Trophoblast cell (in vitro differentiated cells and primary cell): Measurements from ENCODE around the gene CERS6.

Source experiments
- DNase-seq, 2 donors: peaks; one replicate each; pipeline ENCODE4 v3.0.0-alpha.2; 2016
- H2AFZ ChIP-seq: 2 replicates; pipeline ENCODE4 v1.6.1; 2013; ENCODE audit warnings: low read length, moderate library complexity, mild to moderate bottlenecking; ENCODE audit not compliant: insufficient read depth, poor library complexity
- H2AK5ac ChIP-seq: 2 replicates; pipeline ENCODE4 v1.6.1; 2013; ENCODE audit warnings: mild to moderate bottlenecking, low read length
- H2BK120ac ChIP-seq: 2 replicates; pipeline ENCODE4 v1.6.1; 2013; ENCODE audit warnings: low read length, mild to moderate bottlenecking, moderate library complexity; ENCODE audit not compliant: insufficient read depth, poor library complexity
- H2BK12ac ChIP-seq: 2 replicates; pipeline ENCODE4 v1.6.1; 2013; ENCODE audit warnings: mild to moderate bottlenecking, low read length, moderate library complexity
- H2BK5ac ChIP-seq: 2 replicates; pipeline ENCODE4 v1.6.1; 2013; ENCODE audit warnings: low read length, low read depth, moderate library complexity, mild to moderate bottlenecking; ENCODE audit not compliant: poor library complexity
- H3K14ac ChIP-seq: 2 replicates; pipeline ENCODE4 v1.6.1; 2013; ENCODE audit warnings: mild to moderate bottlenecking, low read length
- H3K18ac ChIP-seq: 2 replicates; pipeline ENCODE4 v1.6.1; 2013; ENCODE audit warnings: mild to moderate bottlenecking, low read length
- H3K23ac ChIP-seq: 2 replicates; pipeline ENCODE4 v1.6.1; 2013; ENCODE audit warnings: low read length
- H3K27ac ChIP-seq: 2 replicates; pipeline ENCODE4 v1.5.1; 2013; ENCODE audit warnings: low read depth, mild to moderate bottlenecking, inconsistent platforms, low read length, moderate library complexity
- H3K27me3 ChIP-seq: 2 replicates; pipeline ENCODE4 v1.6.1; 2013; ENCODE audit warnings: inconsistent platforms, mild to moderate bottlenecking, low read length, moderate library complexity; ENCODE audit not compliant: insufficient read depth
- H3K36me3 ChIP-seq, 2 experiments: 1 replicate in 1 of 2; 2 replicates in 1 of 2; pipeline ENCODE4 v1.6.1; 2013; ENCODE audit warnings: low read length in 2 of 2, mild to moderate bottlenecking in 2 of 2, moderate library complexity in 1 of 2; ENCODE audit not compliant: insufficient read depth in 2 of 2, control insufficient read depth in 1 of 2
- H3K4ac ChIP-seq: 2 replicates; pipeline ENCODE4 v1.6.1; 2013; ENCODE audit warnings: low read depth, mild to moderate bottlenecking, low read length, moderate library complexity
- H3K4me1 ChIP-seq, 2 experiments: 1 replicate in 1 of 2; 2 replicates in 1 of 2; pipeline ENCODE4 v1.6.1; 2013; ENCODE audit warnings: low read length in 2 of 2, mild to moderate bottlenecking in 2 of 2, moderate library complexity in 1 of 2; ENCODE audit not compliant: insufficient read depth in 2 of 2, control insufficient read depth in 1 of 2
- H3K4me2 ChIP-seq: 2 replicates; pipeline ENCODE4 v1.6.1; 2013; ENCODE audit warnings: inconsistent platforms, mild to moderate bottlenecking, low read length, moderate library complexity
- H3K4me3 ChIP-seq: 2 replicates; pipeline ENCODE4 v1.5.1; 2013; ENCODE audit warnings: mild to moderate bottlenecking, low read depth, low read length, inconsistent platforms
- H3K79me1 ChIP-seq: one replicate; pipeline ENCODE4 v1.6.1; 2013; ENCODE audit warnings: low read length
- H3K79me2 ChIP-seq: 2 replicates; pipeline ENCODE4 v1.6.1; 2013; ENCODE audit warnings: low read length, mild to moderate bottlenecking; ENCODE audit not compliant: control insufficient read depth, insufficient read depth, poor library complexity
- H3K9ac ChIP-seq: 2 replicates; pipeline ENCODE4 v1.6.1; 2013; ENCODE audit warnings: mild to moderate bottlenecking, low read length
- H3K9me3 ChIP-seq: 2 replicates; pipeline ENCODE4 v1.6.1; 2013; ENCODE audit warnings: low read depth, mild to moderate bottlenecking, control low read depth, inconsistent platforms, low read length; ENCODE audit not compliant: insufficient read depth
- H4K12ac ChIP-seq: 2 replicates; pipeline ENCODE4 v1.6.1; 2013; ENCODE audit warnings: low read depth, mild to moderate bottlenecking, low read length, moderate library complexity
- H4K8ac ChIP-seq: 2 replicates; pipeline ENCODE4 v1.6.1; 2013; ENCODE audit warnings: low read depth, mild to moderate bottlenecking, low read length, moderate library complexity
- H4K91ac ChIP-seq: one replicate; pipeline ENCODE4 v1.6.1; 2013; ENCODE audit warnings: low read depth, mild to moderate bottlenecking, low read length, moderate library complexity
- WGBS: extraction: QIAGEN DNeasy Blood & Tissue Kit; methylation state at CpG from one replicate; pipeline ENCODE4 v1.1.7; 2013; ENCODE audit warnings: missing lambda C conversion rate; ENCODE audit not compliant: insufficient read length, insufficient coverage; ENCODE audit errors: extremely low coverage; 5-methylcytosine and 5-hydroxymethylcytosine counted together

The CERS6 gene

GRCh38 chr2:168705534-168706470 lies 249.7 kb downstream of the CERS6 start:
- no peak overlapping the region for H3K27ac ChIP-seq
- no CpG with 5 or more reads among the region's 2 CpGs for WGBS

DNA sequence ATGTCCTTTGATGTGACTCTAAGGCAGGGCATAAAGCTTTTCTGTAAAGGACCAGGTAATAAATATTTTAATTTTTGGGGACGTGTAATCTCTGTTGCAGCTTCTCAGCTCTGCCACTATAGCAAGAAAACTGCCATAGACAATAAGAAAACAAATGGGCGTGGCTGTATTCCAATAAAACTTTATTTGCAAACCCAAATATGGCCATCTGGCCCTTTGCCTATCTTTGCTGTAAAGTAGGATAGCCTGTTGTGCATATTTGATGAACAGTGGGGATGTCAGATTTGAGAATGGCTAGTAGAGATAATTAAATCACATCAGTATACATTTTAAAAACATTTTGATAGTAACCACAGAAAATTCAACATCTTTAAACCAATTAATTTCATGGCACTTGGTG lies 250.7 kb downstream of the CERS6 start:
- H3K23ac ChIP-seq, result no peak overlapping the region
- no peaks in the 10 kb centered on the region for H3K27me3 ChIP-seq
- H4K12ac ChIP-seq, result no peak overlapping the region
- H3K36me3 ChIP-seq, result no peaks in the 10 kb centered on the region
- H3K79me2 ChIP-seq, result peaks cover 2% of the 10 kb centered on the region
- H2BK12ac ChIP-seq, result no peak overlapping the region
- H3K4me3 ChIP-seq, result no peak overlapping the region
- H3K18ac ChIP-seq, result no peak overlapping the region
- no peak overlapping the region for H2AK5ac ChIP-seq
- DNase-seq, result no peak
- H2AFZ ChIP-seq, result no peak overlapping the region
- no peak overlapping the region for H3K4ac ChIP-seq
- no peak overlapping the region for H3K9ac ChIP-seq
- no peak overlapping the region for H3K27ac ChIP-seq
- no peaks in the 10 kb centered on the region for H3K9me3 ChIP-seq
- H3K4me2 ChIP-seq, result no peak overlapping the region
- no peak overlapping the region for H3K14ac ChIP-seq
- H4K91ac ChIP-seq, result no peak overlapping the region
- no peak overlapping the region for H4K8ac ChIP-seq
- no peak overlapping the region for H2BK5ac ChIP-seq
- no CpG with 5 or more reads among the region's 2 CpGs for WGBS
- no peaks in the 10 kb centered on the region for H3K79me1 ChIP-seq
- no peak overlapping the region for H2BK120ac ChIP-seq
- H3K4me1 ChIP-seq, result peaks cover 2% of the 10 kb centered on the region in 2 experiments

More at GRCh38 chr2:168705534-168706470, 249.7 kb downstream of the CERS6 start:
- no peak overlapping the region for H3K23ac ChIP-seq
- no peak overlapping the region for H3K4ac ChIP-seq
- H3K79me2 ChIP-seq, result peaks cover 2% of the 10 kb centered on the region
- no peaks in the 10 kb centered on the region for H3K36me3 ChIP-seq
- H2AK5ac ChIP-seq, result no peak overlapping the region
- H3K4me2 ChIP-seq, result no peak overlapping the region
- H3K27me3 ChIP-seq, result no peaks in the 10 kb centered on the region
- no peaks in the 10 kb centered on the region for H3K9me3 ChIP-seq
- H2BK120ac ChIP-seq, result no peak overlapping the region
- H3K4me1 ChIP-seq, result peaks cover 3 to 5% of the 10 kb centered on the region in 2 experiments
- no peaks in the 10 kb centered on the region for H3K79me1 ChIP-seq
- no peak overlapping the region for H2AFZ ChIP-seq
- H3K9ac ChIP-seq, result no peak overlapping the region
- H2BK12ac ChIP-seq, result no peak overlapping the region
- no peak overlapping the region for H3K4me3 ChIP-seq
- H3K18ac ChIP-seq, result no peak overlapping the region
- no peak overlapping the region for H4K8ac ChIP-seq
- H2BK5ac ChIP-seq, result no peak overlapping the region
- no peak overlapping the region for H4K91ac ChIP-seq
- no peak overlapping the region for H3K14ac ChIP-seq
- peak in 1 of 2 donors; percentile 19 for DNase-seq
- no peak overlapping the region for H4K12ac ChIP-seq

DNA sequence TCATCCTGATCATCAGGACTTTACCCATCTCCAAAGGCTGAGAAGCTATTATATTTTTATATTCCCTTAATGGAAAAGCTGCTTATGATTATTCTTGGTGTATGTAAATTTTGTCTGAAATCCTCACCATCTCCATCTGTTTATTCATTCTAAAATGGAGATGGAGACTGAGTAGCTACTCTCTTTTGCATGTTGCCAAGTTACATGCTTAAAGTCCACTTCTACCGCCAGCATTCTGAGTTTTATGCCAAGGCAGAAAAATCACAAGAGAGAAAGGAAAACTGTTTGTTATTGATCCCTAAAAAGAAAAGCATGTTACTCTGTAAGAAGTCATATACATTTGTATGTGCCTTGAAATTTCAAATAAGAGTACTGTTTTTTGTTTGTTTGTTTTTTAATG lies 252.0 kb downstream of the CERS6 start:
- no peak overlapping the region for H2BK5ac ChIP-seq
- no CpG with 5 or more reads among the region's 1 CpG for WGBS
- no peak overlapping the region for H3K18ac ChIP-seq
- no peak overlapping the region for H3K23ac ChIP-seq
- no peak overlapping the region for H3K27ac ChIP-seq
- H2BK12ac ChIP-seq, result no peak overlapping the region
- H2AFZ ChIP-seq, result no peak overlapping the region
- DNase-seq, result no peak
- no peaks in the 10 kb centered on the region for H3K27me3 ChIP-seq
- H4K8ac ChIP-seq, result no peak overlapping the region
- peaks cover 2% of the 10 kb centered on the region for H3K79me2 ChIP-seq
- no peak overlapping the region for H3K9ac ChIP-seq
- H2BK120ac ChIP-seq, result no peak overlapping the region
- no peaks in the 10 kb centered on the region for H3K9me3 ChIP-seq
- H3K14ac ChIP-seq, result no peak overlapping the region
- no peak overlapping the region for H3K4me3 ChIP-seq
- no peaks in the 10 kb centered on the region for H3K79me1 ChIP-seq
- no peak overlapping the region for H4K12ac ChIP-seq
- H2AK5ac ChIP-seq, result no peak overlapping the region
- H3K4me1 ChIP-seq, result peaks cover 2% of the 10 kb centered on the region in 2 experiments
- no peak overlapping the region for H3K4me2 ChIP-seq
- no peak overlapping the region for H3K4ac ChIP-seq
- no peaks in the 10 kb centered on the region for H3K36me3 ChIP-seq
- no peak overlapping the region for H4K91ac ChIP-seq

DNA sequence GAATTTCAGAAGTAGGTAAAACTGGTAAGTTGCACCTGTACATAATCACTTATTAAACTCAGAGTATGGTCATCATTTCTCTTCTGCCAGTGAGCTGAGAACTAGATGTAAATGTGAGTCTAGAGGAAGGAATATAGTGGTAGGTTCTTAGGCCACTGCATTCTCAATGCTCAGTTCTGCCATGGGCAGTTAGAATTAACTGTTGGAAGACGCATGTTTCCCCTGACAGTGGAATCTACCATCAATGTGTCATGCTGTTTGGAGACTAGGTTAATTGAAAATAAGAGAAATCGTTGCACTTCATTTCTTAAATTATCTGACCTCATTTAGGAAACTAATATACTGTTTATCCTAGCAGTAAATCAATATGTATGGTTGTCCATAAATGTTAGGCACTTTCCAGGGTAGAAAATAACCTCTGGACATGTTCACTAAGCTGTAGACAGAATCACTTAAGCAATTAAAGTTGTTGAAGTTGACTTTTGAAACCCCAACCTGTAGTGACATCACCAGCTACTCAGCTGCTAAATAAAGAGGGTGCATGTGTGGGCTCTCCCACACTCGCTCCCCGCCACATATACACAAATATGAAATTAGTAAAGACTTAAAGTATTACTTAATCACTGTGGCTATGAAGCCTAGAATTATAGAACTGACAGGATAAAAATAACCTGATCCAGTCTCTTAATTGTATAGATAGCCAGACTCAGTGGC lies 254.8 kb downstream of the CERS6 start:
- no peaks in the 10 kb centered on the region for H3K79me1 ChIP-seq
- no CpG with 5 or more reads among the region's 4 CpGs for WGBS
- no peak overlapping the region for H3K4me3 ChIP-seq
- no peak overlapping the region for H2BK5ac ChIP-seq
- H3K36me3 ChIP-seq, result no peaks in the 10 kb centered on the region
- no peak overlapping the region for H4K91ac ChIP-seq
- no peaks in the 10 kb centered on the region for H3K4me1 ChIP-seq
- no peak overlapping the region for H4K12ac ChIP-seq
- H3K4ac ChIP-seq, result no peak overlapping the region
- H3K27me3 ChIP-seq, result no peaks in the 10 kb centered on the region
- no peak overlapping the region for H3K9ac ChIP-seq
- DNase-seq, result no peak
- no peak overlapping the region for H3K27ac ChIP-seq
- H4K8ac ChIP-seq, result no peak overlapping the region
- no peak overlapping the region for H2BK12ac ChIP-seq
- no peak overlapping the region for H3K14ac ChIP-seq
- no peak overlapping the region for H3K4me2 ChIP-seq
- H3K18ac ChIP-seq, result no peak overlapping the region
- no peak overlapping the region for H2AK5ac ChIP-seq
- no peak overlapping the region for H3K23ac ChIP-seq
- H3K79me2 ChIP-seq, result no peaks in the 10 kb centered on the region
- H2AFZ ChIP-seq, result no peak overlapping the region
- H2BK120ac ChIP-seq, result no peak overlapping the region
- no peaks in the 10 kb centered on the region for H3K9me3 ChIP-seq
